Activated CD4-positive, CD25-positive, alpha-beta regulatory T cell (primary cell): ENCODE results near the gene GALNT10.

ENCODE experiments used
- DNase-seq, 4 experiments: peaks; one replicate each; lab custom pipeline; 2025; lab: John Stamatoyannopoulos, UW

GALNT10 gene

GRCh38 chr5:154380263-154380662, 189.7 kb downstream of the GALNT10 start:
- no peak for DNase-seq

- no peak for DNase-seq
Measured at GRCh38 chr5:154384480-154385235, 194.1 kb downstream of the GALNT10 start.

- DNase-seq = no peak
Measured at GRCh38 chr5:154385236-154385512, 194.6 kb downstream of the GALNT10 start.

DNA sequence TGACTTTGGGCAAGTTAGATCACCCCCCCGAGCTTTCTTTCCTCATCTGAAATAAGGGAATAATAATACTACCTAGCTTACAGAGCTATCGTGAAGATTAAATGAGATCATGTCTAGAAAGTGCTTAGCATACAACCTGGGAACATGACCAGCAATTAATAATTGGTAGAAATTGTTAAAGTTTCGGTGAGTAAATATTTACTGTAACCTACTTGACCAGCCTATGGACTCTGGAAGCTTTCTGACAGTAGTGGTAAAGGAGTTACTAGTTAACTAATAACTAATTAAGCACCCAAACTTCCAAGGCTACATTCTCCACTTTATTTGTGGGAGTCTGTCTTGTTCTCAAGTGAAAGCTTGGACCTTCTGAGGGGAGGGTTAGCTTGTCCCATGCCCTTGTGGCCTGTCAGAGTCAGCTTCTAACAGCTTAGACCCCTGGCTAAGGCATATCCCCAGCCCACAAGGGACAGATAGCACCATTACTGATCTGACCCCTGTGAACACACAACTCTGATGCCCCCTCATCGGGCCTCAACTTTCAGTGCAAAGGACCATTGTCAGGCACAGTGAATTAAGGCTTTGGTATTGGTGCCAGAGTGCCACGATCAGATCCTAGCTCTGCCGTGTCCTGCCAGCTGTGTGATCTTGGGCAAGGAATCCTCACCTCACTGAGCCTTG, 196.6 kb downstream of the GALNT10 start:
- DNase-seq = no peak

GRCh38 chr5:154388842-154389241, 198.3 kb downstream of the GALNT10 start:
- no peak for DNase-seq

DNA sequence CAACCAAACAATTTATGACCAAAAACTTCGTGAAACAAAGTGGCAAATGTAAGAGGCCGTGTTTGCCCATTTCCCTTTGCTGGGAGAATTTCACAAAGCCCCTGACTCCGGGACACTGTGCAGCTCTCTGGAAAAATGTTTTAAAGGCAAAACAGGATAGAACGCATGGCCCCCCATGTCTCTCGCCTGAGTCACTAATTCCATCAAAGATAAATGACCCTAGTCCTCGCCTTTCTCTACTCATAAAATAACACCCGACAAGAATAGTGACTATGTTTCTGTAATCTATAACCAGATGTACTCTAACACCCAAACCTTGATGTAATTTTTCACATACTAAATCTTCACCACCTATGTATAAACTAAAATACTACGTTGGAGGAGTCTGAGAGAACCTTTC, 199.6 kb downstream of the GALNT10 start:
- no peak for DNase-seq

DNA sequence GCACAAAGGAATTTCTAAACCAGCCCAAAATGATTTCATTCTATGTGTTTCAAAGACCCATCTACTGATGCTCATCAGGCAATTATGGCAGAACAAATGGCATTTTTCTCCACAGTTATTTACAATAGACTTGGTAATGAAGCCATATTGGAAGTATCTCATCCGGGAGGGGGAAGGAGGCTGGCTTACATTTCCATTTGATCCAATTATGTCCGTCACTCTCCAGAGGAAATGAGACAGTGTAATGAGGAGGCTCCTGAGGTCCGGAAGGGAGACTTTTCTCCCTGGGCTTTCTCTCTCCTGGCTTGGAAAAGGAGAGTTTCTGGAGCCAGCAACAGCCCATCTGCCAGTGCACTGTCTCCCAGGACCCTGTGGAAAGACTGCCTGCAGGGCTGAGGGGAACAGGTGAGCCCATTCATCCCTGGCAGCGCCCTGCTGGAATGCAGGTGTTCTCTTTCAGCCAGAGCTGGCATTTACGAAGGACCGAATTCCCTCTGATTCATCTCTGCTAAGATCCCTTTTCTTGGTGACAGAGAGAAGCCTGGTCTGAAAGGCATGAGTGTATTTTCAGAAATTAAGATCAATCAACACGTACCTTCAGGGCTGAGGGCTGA, 200.3 kb downstream of the GALNT10 start:
- no peak for DNase-seq

DNA sequence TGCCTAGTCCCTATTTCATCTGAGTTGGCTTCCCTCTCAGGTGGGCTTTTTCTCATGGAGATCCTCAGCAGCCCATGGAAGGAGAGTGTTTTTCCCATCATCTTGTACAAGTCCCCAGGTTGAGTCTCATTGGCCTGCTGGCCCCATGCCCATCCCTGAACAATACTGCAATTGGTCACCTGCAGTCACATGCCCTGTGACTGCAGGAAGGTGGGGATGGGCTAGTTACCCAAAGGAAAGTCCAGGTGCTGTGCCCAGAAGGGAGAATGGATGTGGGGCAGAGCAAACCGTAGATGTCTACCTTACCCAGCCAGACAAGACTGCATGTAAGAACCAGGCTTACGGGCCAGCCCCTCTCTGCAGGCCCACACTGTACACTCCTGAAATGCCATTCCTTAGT, 201.3 kb downstream of the GALNT10 start:
- no peak for DNase-seq

DNA sequence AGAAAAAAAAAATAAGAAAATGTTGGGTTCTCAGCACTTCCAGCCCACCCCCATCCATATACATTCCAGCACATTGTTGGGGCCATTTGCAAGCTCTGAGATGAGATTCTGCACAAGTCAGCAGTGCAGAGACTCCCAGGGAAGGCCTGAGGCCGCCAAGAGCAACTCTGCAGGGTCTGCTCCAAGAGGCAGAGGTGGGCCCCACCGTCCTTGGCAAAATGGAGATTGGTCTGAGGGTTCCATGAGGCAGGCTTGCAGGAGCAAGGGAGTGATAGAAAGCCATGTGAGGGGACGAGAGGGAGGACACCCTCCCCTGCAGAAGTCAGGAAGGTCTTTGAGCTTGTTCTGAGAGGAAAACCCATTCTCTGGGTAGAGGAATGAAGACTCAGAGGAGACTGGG, 203.3 kb downstream of the GALNT10 start:
- no peak for DNase-seq

DNA sequence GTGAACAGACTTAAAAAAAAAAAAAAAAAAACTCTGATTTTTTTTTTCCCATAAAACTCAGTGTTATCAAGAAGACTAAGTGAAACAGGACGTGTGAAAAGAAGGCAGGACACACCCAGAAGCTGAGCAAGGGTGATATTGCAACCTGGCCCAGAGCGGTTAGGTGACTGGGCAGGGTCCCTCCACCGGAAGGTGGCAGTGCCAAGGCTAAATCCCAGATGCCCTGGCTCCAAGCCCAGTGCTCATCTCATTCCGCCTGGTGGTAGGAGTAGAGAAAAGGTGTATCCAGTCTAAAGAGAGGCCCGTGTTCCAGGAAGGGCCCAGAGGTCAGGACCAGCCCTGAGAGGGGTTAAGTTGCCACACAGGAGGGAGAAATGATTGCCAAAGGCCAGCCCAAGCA, 203.8 kb downstream of the GALNT10 start:
- no peak for DNase-seq

DNA sequence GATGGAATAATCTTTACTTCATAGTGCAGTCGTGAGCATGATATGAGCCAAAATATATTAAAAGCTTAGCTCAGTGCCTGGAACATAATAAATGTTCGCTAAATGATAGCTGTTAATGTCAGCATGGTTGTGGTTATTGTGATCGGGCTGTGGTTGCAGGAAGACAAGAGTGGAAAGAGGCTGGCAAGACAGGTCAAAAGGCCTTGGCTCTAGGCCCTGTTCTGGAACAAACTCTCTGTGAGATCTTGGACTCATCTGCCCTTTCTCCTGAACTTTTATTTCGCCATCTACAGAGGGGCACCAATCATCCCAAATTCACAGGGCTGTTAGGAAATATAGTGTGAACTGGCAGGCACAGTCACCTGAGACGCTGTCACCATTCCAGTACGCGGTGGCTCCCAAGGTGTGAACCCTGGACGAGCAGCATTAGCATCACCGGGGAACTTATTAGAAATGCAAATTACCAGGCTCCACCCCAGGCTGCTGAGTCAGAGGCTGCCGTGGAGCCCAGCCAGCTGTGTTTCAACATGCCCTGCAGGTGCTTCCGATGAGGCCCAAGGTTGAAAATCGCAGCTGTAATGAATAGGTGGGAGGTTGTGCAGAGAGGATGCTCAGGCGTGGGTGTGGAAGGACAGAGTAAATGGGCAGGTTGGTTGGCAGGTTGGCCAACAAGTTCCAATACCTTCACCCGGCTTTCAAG, 205.0 kb downstream of the GALNT10 start:
- no peak for DNase-seq

DNA sequence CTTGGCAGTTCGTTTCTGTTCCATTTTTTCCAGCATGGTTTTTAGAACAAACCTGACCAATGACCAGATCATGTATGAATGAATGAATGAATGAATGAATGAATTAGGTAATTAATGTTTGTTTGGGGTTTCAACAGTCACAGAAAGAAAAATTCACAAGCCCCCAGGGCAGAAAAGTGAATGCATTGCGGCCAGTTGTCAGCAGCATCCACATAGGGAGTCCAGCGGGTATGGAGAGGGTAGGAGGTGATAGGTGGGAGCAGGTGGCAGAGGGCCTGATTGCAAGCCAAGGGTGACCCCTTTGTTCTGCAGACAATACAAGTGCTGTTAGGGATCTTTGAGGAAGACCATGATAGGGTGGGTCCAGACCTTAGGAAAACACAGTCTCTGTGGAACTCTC, 205.6 kb downstream of the GALNT10 start:
- no peak for DNase-seq

DNA sequence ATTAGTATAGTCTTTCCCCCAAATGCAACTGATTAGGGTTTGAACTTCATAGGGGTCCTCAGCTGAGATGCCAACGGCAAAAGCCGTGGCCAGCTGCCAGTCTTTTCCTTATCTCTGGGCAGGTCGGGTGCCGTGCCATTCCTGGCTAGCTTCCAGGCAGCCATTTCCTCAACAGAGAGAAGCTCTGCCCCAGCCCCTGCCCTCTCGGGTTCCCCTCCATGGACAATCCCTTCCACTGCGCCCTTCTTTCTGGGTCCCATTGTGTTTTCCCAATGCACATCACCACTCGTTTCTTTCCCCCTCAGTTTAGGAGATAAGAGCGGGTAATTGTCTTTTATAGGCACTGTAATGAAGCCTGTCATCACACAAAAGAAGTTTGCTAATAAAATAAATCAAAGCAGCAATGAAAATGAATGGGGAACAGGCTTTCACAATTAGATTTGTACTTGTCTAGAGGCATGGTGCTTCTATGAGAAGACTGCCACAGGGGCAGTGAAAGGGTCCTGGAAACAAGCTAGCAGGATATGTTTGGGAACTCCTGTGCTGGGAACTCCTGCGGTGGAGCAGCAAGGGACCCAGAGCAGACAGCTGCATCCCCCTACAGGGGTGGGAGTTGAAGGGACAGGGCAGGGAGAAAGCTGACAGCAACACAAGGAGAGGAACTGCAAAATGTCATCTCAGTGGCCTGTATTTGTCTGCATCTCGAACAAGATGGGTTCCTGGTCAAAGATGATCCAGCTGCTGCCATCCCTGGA, 207.3 kb downstream of the GALNT10 start:
- no peak for DNase-seq

- DNase-seq = no peak
Measured at GRCh38 chr5:154400678-154401077, 210.1 kb downstream of the GALNT10 start.

DNA sequence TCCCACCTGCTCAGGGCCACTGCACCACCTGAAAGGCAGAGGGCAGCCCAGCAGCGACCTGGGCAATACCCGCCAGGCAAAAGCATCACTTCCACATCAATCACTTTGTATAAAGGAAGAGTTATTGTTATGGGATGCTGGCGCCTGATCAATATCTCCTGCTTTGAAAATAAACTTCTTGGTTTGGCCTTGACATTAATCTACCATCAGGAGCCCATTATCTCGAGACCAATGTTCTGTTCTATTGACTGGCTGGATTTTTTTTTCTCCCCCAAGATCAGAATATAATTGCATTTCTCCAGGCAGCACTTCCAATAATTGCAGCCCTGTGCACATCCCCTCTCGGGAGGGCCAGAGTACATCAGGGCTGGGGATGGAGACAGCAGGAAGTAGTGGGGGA, 210.8 kb downstream of the GALNT10 start:
- DNase-seq = no peak

GRCh38 chr5:154401931-154402330, 211.4 kb downstream of the GALNT10 start:
- DNase-seq = no peak

DNA sequence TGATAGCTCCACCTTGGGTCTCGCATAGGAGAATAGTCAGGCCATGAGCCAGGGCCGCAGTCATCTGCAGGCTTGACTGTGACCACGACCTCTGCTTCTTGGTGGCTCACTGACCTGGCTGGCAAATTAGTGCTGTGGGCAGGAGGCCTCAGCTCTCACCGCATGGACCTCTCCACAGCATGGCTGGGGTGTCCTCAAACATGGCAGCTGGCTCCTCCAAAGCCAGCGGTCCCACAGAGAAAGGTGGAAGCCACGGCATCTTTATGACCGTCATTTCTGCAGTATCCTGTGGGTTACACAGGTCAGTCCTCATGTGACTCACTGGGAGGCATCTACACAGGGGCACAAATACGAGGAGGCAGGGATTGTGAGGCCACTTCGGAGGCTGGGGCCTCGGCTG, 212.1 kb downstream of the GALNT10 start:
- DNase-seq = no peak

DNA sequence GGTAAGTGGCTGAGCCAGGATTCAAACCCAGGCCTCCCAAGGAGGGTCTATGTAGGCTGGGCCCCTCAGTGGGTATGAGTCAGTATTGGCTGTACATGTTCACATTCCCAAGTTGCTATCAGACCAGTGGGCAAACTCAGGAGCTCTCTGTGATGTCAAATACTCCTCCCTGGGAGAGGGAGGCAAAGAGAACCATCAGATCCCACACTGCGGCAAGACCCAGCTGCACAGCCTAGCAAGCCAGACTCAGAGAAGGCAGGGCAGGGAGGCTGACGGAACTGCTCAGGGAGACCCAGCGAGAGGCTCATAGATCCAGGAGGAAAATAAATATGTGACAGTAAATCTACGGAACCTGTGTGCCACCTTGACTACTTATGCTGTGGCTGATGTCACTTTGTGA, 212.7 kb downstream of the GALNT10 start:
- no peak for DNase-seq

- no peak for DNase-seq
Measured at GRCh38 chr5:154403776-154404387, 213.3 kb downstream of the GALNT10 start.

- peak; percentile 34 to 48 (median 46) for DNase-seq
Measured at GRCh38 chr5:154405078-154405792, 214.7 kb downstream of the GALNT10 start.

DNA sequence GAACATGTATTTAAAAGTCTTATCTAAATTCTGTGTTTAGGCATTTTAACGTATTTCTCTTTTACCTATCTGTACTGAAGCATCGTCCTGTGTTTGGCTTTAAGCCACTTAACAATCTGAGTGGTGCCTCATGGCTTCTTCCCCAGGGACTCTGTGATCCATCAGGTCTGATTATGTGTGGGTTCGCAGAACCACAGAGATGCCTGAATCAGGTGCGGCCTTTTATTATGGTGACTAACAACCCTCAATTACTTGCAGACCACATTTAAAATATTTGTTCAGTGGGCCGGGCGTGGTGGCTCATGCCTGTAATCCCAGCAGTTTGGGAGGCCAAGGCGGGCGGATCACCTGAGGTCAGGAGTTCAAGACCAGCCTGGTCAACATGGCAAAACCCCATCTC, 215.7 kb downstream of the GALNT10 start:
- no peak for DNase-seq
